HCT116 (cell line): ENCODE data around the gene DNLZ. TPM values are rescaled to one million over a fixed set of nuclear protein-coding genes. Genes with fewer than 3 reads are reported as not detected.
"Not testable (repeated sequence)": the region's sequence is repeated elsewhere in the genome, so short reads cannot be mapped to it uniquely, and the experiment has no call there.

Source experiments
- ATAC-seq: fragments of 200-7000 bp; cut with Tn5 transposase; 2 replicates; pipeline ENCODE4 v1.9.1; 2020; ENCODE audit warnings: mild to moderate bottlenecking, moderate library complexity
- BruUV-seq: library from RNA; stranded (reverse); fragments of 400-500 nt; replicated peaks from 2 replicates; lab custom pipeline; 2021; lab: Mats Ljungman, UMichigan
- CTCF ChIA-PET: fragments of 300-600 bp; sonication (Branson Sonifier 250); formaldehyde crosslinking; loops from one replicate; lab custom pipeline; 2021; ENCODE audit warnings: antibody characterized with exemption; lab: Charles Lee
- POLR2A ChIA-PET: fragments of 300-600, 350-600 bp; sonication (Branson Sonifier 250); formaldehyde crosslinking; loops from one replicate; lab custom pipeline; 2021; ENCODE audit warnings: antibody characterized with exemption; lab: Charles Lee
- RAD21 ChIA-PET, 2 experiments: fragments of 300-600 bp; sonication (Branson Sonifier 250); formaldehyde crosslinking; loops; one replicate each; lab custom pipeline; 2023; ENCODE audit warnings: low total read pairs in 2 of 2; ENCODE audit not compliant: uncharacterized antibody in 2 of 2, unreplicated experiment in 2 of 2, low non-redundant PET in 1 of 2; lab: Charles Lee
- DNase-seq: peaks from one replicate; pipeline ENCODE4 v3.0.0-alpha.2; 2010; ENCODE audit warnings: low read depth, low spot score
- H2AFZ ChIP-seq: fragments of 200-600 bp; shearing (Covaris generic), sonication (generic); 2 replicates; pipeline ENCODE4 v1.6.1; 2017; ENCODE audit warnings: low read depth, mixed run types, mixed read lengths, antibody characterized with exemption, low read length; ENCODE audit not compliant: poor library complexity, severe bottlenecking
- H3K27ac ChIP-seq: 2 replicates; pipeline ENCODE4 v1.5.1; 2012; ENCODE audit warnings: low read depth, low read length
- H3K27me3 ChIP-seq: fragments of 200-600 bp; sonication (generic); 2 replicates; pipeline ENCODE4 v1.6.1; 2016; ENCODE audit warnings: mixed run types, low read length, mixed read lengths; ENCODE audit not compliant: insufficient read depth
- H3K36me3 ChIP-seq, 2 experiments: fragments of 200-500 bp in 1 of 2; fragments of 200-600 bp in 1 of 2; sonication (Bioruptor generic) in 1 of 2; sonication (generic) in 1 of 2; 2 replicates each; pipeline versions ENCODE4 v1.5.1 to v1.6.1; 2014 to 2016; ENCODE audit warnings: low read length in 2 of 2, inconsistent platforms in 1 of 2, mixed read lengths in 1 of 2, mixed run types in 1 of 2; ENCODE audit not compliant: insufficient read depth in 2 of 2, control insufficient read depth in 1 of 2
- H3K4me1 ChIP-seq, 2 experiments: fragments of 200-600 bp in 1 of 2; sonication (generic) in 1 of 2; 2 replicates each; pipeline versions ENCODE4 v1.5.1 to v1.6.1; 2012 to 2017; ENCODE audit warnings: low read length in 2 of 2, inconsistent platforms in 1 of 2, mild to moderate bottlenecking in 1 of 2, mixed read lengths in 1 of 2, mixed run types in 1 of 2, moderate library complexity in 1 of 2; ENCODE audit not compliant: insufficient read depth in 2 of 2, control insufficient read depth in 1 of 2
- H3K4me2 ChIP-seq: fragments of 200-600 bp; sonication (generic); 2 replicates; pipeline ENCODE4 v1.6.1; 2017; ENCODE audit warnings: mixed run types, low read length, mixed read lengths
- H3K4me3 ChIP-seq, 2 experiments: fragments of 200-600 bp in 1 of 2; sonication (generic) in 1 of 2; replicated peaks in 1 of 2; 2 replicates each; pipeline ENCODE4 v1.5.1; 2011 to 2016; ENCODE audit warnings: low read length in 2 of 2, control low read depth in 1 of 2, low read depth in 1 of 2, mild to moderate bottlenecking in 1 of 2, mixed read lengths in 1 of 2, mixed run types in 1 of 2
- H3K79me2 ChIP-seq: fragments of 200-600 bp; sonication (generic); 2 replicates; pipeline ENCODE4 v1.6.1; 2017; ENCODE audit warnings: mild to moderate bottlenecking, mixed run types, low read length, moderate library complexity, mixed read lengths; ENCODE audit not compliant: insufficient read depth
- H3K9ac ChIP-seq: fragments of 200-600 bp; sonication (generic); 2 replicates; pipeline ENCODE4 v1.6.1; 2016; ENCODE audit warnings: low read length, mixed read lengths
- H3K9me2 ChIP-seq: fragments of 200-600 bp; sonication (generic), shearing (Covaris generic); 2 replicates; pipeline ENCODE4 v1.6.1; 2017; ENCODE audit warnings: mixed run types, mild to moderate bottlenecking, moderate library complexity; ENCODE audit not compliant: insufficient read depth
- H3K9me3 ChIP-seq, 2 experiments: fragments of 200-500 bp in 1 of 2; fragments of 200-600 bp in 1 of 2; sonication (Bioruptor generic) in 1 of 2; sonication (generic) in 1 of 2; 2 replicates each; pipeline ENCODE4 v1.6.1; 2014 to 2017; ENCODE audit warnings: low read length in 2 of 2, mixed read lengths in 2 of 2, inconsistent platforms in 1 of 2, low read depth in 1 of 2, mild to moderate bottlenecking in 1 of 2, mixed run types in 1 of 2, moderate library complexity in 1 of 2; ENCODE audit not compliant: control insufficient read depth in 1 of 2, insufficient read depth in 1 of 2
- H4K20me1 ChIP-seq: fragments of 200-600 bp; sonication (generic), shearing (Covaris generic); 2 replicates; pipeline ENCODE4 v1.6.1; 2017; ENCODE audit warnings: mixed run types, mild to moderate bottlenecking, moderate library complexity; ENCODE audit not compliant: insufficient read depth
- CEBPB ChIP-seq: IDR thresholded peaks from 2 replicates; pipeline ENCODE4 v1.6.1; 2012; ENCODE audit warnings: low read depth
- CTCF ChIP-seq, 3 experiments: fragments of 200-600 bp in 1 of 3; sonication (generic) in 1 of 3; IDR thresholded peaks in 2 of 3; conservative IDR thresholded peaks in 1 of 3; 2 replicates each; pipeline ENCODE4 v1.5.1; 2012 to 2017; ENCODE audit warnings: low read depth in 2 of 3, low read length in 2 of 3, antibody characterized with exemption in 1 of 3, borderline replicate concordance in 1 of 3, control low read depth in 1 of 3, mild to moderate bottlenecking in 1 of 3, mixed read lengths in 1 of 3, mixed run types in 1 of 3, moderate library complexity in 1 of 3; ENCODE audit not compliant: insufficient read depth in 1 of 3
- ELF1 ChIP-seq: IDR thresholded peaks from 2 replicates; pipeline ENCODE4 v1.6.1; 2012; ENCODE audit warnings: low read depth, borderline replicate concordance
- EZH2 ChIP-seq: fragments of 200-600 bp; sonication (generic); IDR thresholded peaks from 2 replicates; pipeline ENCODE4 v1.6.1; 2017; ENCODE audit warnings: antibody characterized with exemption, mixed run types
- FOSL1 ChIP-seq: IDR thresholded peaks from 2 replicates; pipeline ENCODE4 v1.6.1; 2012; ENCODE audit warnings: low read depth
- POLR2AphosphoS5 ChIP-seq: IDR thresholded peaks from 2 replicates; pipeline ENCODE4 v1.6.1; 2011; ENCODE audit warnings: mild to moderate bottlenecking, low read depth, low read length, moderate library complexity
- RAD21 ChIP-seq: IDR thresholded peaks from 2 replicates; pipeline ENCODE4 v1.6.1; 2012; ENCODE audit warnings: low read depth, mild to moderate bottlenecking
- REST ChIP-seq: IDR thresholded peaks from 2 replicates; pipeline ENCODE4 v1.6.1; 2012; ENCODE audit warnings: low read depth
- YY1 ChIP-seq: IDR thresholded peaks from 2 replicates; pipeline ENCODE4 v1.6.1; 2011; ENCODE audit warnings: low read length, low read depth, moderate library complexity, mild to moderate bottlenecking; ENCODE audit not compliant: insufficient replicate concordance; ENCODE audit errors: extremely low read depth
- ZNF274 ChIP-seq: fragments of 200-500 bp; sonication (Bioruptor generic); IDR thresholded peaks from 2 replicates; pipeline ENCODE4 v1.6.1; 2014; ENCODE audit warnings: mild to moderate bottlenecking, low read depth, low read length, inconsistent platforms
- intact Hi-C: fragments of 100-400 bp; cut with micrococcal nuclease; formaldehyde crosslinking; loops from 2 replicates; pipeline ENCODE4 v1.10.0; 2022
- total RNA-seq: library from RNA; stranded (reverse); gene quantifications from one replicate; pipeline ENCODE4 v1.2.1, GENCODE V29; 2021; ENCODE audit not compliant: unreplicated experiment

DNLZ gene
- total RNA-seq, 1 experiment from 2014 or later: 21.9 TPM

- ChIA-PET CTCF (interaction anchor here (1.6 kb wide), 1 partner anchor 10 kb away, joined by 3 read pairs; no protein-coding TSS in a partner anchor), RAD21 (no interaction called here), POLR2A (no interaction called here)
- intact Hi-C loops: no loop called here
- H3K27me3 ChIP-seq: no peaks in the 10 kb centered on the region
- no peak overlapping the region for H3K4me2 ChIP-seq
- no peaks in the 10 kb centered on the region for H3K79me2 ChIP-seq
- H3K9me2 ChIP-seq: no peaks in the 10 kb centered on the region
- no TSS peak for BruUV-seq
- H3K36me3 ChIP-seq: no peaks in the 10 kb centered on the region; a peak in 1 of 4 replicates
- H3K9ac ChIP-seq: no peak overlapping the region
- peaks cover 9 to 22% of the 10 kb centered on the region in 2 experiments; a peak in 3 of 4 replicates for H3K4me1 ChIP-seq
- no peaks in the 10 kb centered on the region for H4K20me1 ChIP-seq
- ATAC-seq: no peak
- no peak overlapping the region for H3K27ac ChIP-seq
- no peak overlapping the region for H2AFZ ChIP-seq
- no peak for DNase-seq
- no peak overlapping the region for H3K4me3 ChIP-seq
- TF ChIP-seq POLR2AphosphoS5 (no peak), CEBPB (no peak), CTCF (IDR thresholded peaks at IDR 0.05 in 2 of 3, conservative IDR thresholded peaks at IDR 0.05 in 1 of 3; ENCODE audit: borderline replicate concordance in 1 of 3, insufficient read depth in 1 of 3, low read depth in 2 of 3, low read length in 2 of 3) (no peak), FOSL1 (no peak), ZNF274 (no peak), ELF1 (no peak), REST (no peak), RAD21 (no peak), YY1 (no peak), EZH2 (no peak)
- no peaks in the 10 kb centered on the region for H3K9me3 ChIP-seq
Observed at GRCh38 chr9:136352682-136353081, 10.9 kb downstream of the DNLZ start.

- H3K9ac ChIP-seq, H3K9me3 ChIP-seq, H3K36me3 ChIP-seq, BruUV-seq, ATAC-seq, H3K4me3 ChIP-seq, DNase-seq, POLR2A ChIA-PET, H4K20me1 ChIP-seq, H2AFZ ChIP-seq, RAD21 ChIA-PET, H3K9me2 ChIP-seq, H3K27me3 ChIP-seq, H3K4me2 ChIP-seq, intact Hi-C loops, H3K27ac ChIP-seq, H3K79me2 ChIP-seq: not testable (repeated sequence)
- CTCF ChIA-PET: interaction anchor here (1.6 kb wide), 1 partner anchor 11 kb away, joined by 3 read pairs; no protein-coding TSS in a partner anchor
- peaks cover 9 to 22% of the 10 kb centered on the region in 2 experiments; a peak in 3 of 4 replicates for H3K4me1 ChIP-seq
Observed at GRCh38 chr9:136351868-136352267, 11.7 kb downstream of the DNLZ start.
